Heart left ventricle (tissue), 16 donors: ENCODE data around the gene WNT7B. TPM values are rescaled to one million over a fixed set of nuclear protein-coding genes. Genes with fewer than 3 reads are reported as not detected.

Experiments used
- ATAC-seq, 4 donors: fragments of 200-7000 bp; cut with Tn5 transposase; one replicate each; pipeline ENCODE4 v1.9.1; 2020 to 2022; ENCODE audit warnings: moderate library complexity in 4 of 4, mild to moderate bottlenecking in 3 of 4, moderate number of reproducible peaks in 1 of 4
- DNase-seq, 5 donors: peaks; one replicate each; pipeline ENCODE4 v3.0.0-alpha.2; 2020
- H3K27ac ChIP-seq, 12 donors: fragments of 200-600 bp; sonication (generic) in 4 of 12; one replicate each; pipeline versions ENCODE4 v1.5.0 to v1.8.0; 2016 to 2022; ENCODE audit warnings: mild to moderate bottlenecking in 2 of 12
- H3K27me3 ChIP-seq, 9 donors: fragments of 200-600 bp; sonication (generic) in 2 of 9; one replicate each; pipeline versions ENCODE4 v1.5.1 to v1.8.0; 2016 to 2022; ENCODE audit warnings: mild to moderate bottlenecking in 3 of 9
- H3K36me3 ChIP-seq, 9 donors: fragments of 200-600 bp; sonication (generic) in 2 of 9; one replicate each; pipeline versions ENCODE4 v1.5.0 to v1.8.0; 2018 to 2022; ENCODE audit warnings: mild to moderate bottlenecking in 2 of 9
- H3K4me1 ChIP-seq, 12 donors: fragments of 200-600 bp; sonication (generic) in 4 of 12; one replicate each; pipeline versions ENCODE4 v1.5.0 to v1.8.0; 2016 to 2022; ENCODE audit warnings: mild to moderate bottlenecking in 3 of 12
- H3K4me3 ChIP-seq, 12 donors: fragments of 200-600 bp; sonication (generic) in 4 of 12; one replicate each; pipeline versions ENCODE4 v1.5.0 to v1.8.0; 2017 to 2022; ENCODE audit warnings: mild to moderate bottlenecking in 9 of 12, moderate library complexity in 4 of 12
- H3K9me3 ChIP-seq, 12 donors: fragments of 200-600 bp; sonication (generic) in 4 of 12; one replicate each; pipeline versions ENCODE4 v1.5.0 to v1.8.0; 2016 to 2022; ENCODE audit warnings: mild to moderate bottlenecking in 1 of 12
- CTCF ChIP-seq, 12 donors: fragments of 200-600 bp; sonication (generic) in 4 of 12; IDR thresholded peaks; one replicate each; pipeline versions ENCODE4 v1.5.0 to v1.8.0; 2018 to 2022; ENCODE audit warnings: antibody characterized with exemption in 12 of 12, mild to moderate bottlenecking in 5 of 12
- POLR2A ChIP-seq, 2 donors: fragments of 450-650 bp; IDR thresholded peaks; one replicate each; pipeline ENCODE4 v1.6.1; 2017; ENCODE audit warnings: antibody characterized with exemption in 2 of 2, mild to moderate bottlenecking in 2 of 2, moderate library complexity in 2 of 2
- WGBS, 4 donors: extraction: QIAGEN DNeasy Blood & Tissue Kit in 2 of 4; methylation state at CpG; one replicate each; pipeline versions ENCODE4 v1.1.5 to v1.1.7; 2013 to 2018; 5-methylcytosine and 5-hydroxymethylcytosine counted together
- intact Hi-C, 10 donors: fragments of 100-400 bp; cut with DNase I; formaldehyde crosslinking; loops; one replicate each; pipeline versions ENCODE4 v1.11.1 to v1.14.2; 2022
- polyA plus RNA-seq, 2 donors: library from polyadenylated mRNA; stranded (reverse); fragments of 200-250 nt; gene quantifications; one replicate each; pipeline ENCODE4 v1.2.3, GENCODE V29; 2013
- total RNA-seq, 9 donors: library from RNA; depleted of rRNA in 2 of 9; stranded (reverse); fragments of >200 nt in 2 of 9; fragmentation: NEBNext Ultra II Directional in 3 of 9; extraction: Animal tissue kit (Norgen Biotek cat#: 25700) in 3 of 9; gene quantifications; one replicate each; pipeline versions ENCODE4 v1.1.0 to v1.2.4, GENCODE V29; 2016 to 2023
- donor health status: ischemic (EF 13 %, LVEDD 7.1; RV severe dilation, severe dysfunction).
- donor health status: healthy with polysubstance abuse.
- donor health status: DM: no; HTN: yes; CAD: no.
- donor health status: DM: no; HTN: no; CAD: no.
- donor health status: ischemic (EF 25% LVEDD 6.9; RV normal size, moderate dysfunction).
- donor health status: ischemic (EF 25% LVEDD 5.7; RV mildly dilated, moderate dysfunction).
- donor health status: healthy.
- donor health status: DM: yes; HTN: yes; CAD: no.
- donor health status: ischemic (EF 35%, LVEDD 5.7; RV mildly dilated, moderate dysfunction).
- donor health status: nonischemic (EF 11% LVEDD 7.7; RV severe dilation, severe dysfunction).
- donor health status: DM: yes; HTN: yes; CAD: no.
- donor health status: PGD.
- donor health status: ischemic (EF 29% LVEDD 5.4; RV normal size, mild dysfunction).
- donor health status: nonischemic (EF 23%, LVEDD 6.1; RV moderate dilation, normal function).

Gene WNT7B
- total and polyA plus RNA-seq, 11 donors = 0.36 TPM; not detected in 10

DNA sequence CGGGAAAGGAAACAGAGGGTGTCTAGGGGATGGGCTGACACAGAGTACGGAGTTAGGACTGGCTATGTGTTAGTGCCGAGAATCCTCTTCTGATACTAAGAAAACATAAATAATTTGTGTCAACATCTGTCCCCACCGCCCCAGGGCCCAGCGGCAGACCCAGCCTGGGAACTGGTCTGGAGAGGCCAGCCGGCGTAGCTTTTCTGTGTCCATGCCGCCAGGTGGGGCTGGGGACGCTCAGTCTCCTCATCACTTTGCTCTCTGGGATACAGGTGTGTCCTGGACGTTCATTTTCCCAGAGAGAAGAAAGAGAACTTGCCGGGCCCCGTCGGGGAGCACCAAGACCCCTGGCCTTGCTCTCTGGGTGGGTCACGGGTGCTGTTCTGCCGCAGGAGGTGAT is 54.7 kb downstream of the WNT7B start:
- no peak for TF ChIP-seq CTCF (IDR thresholded peaks at IDR 0.05)
- no peak for TF ChIP-seq POLR2A (IDR thresholded peaks at IDR 0.05)
- no peaks in the 10 kb centered on the region for H3K9me3 ChIP-seq
- DNase-seq (no peak), ATAC-seq (no peak)
- no peak overlapping the region for H3K4me3 ChIP-seq
- 74 to 87% (median 81%) methylated on average over 10 to 15 of the region's 15 CpGs for WGBS, 4 donors
- no peaks in the 10 kb centered on the region for H3K36me3 ChIP-seq
- no peak overlapping the region for H3K27ac ChIP-seq
- peaks cover 0 to 4% (median 0%) of the 10 kb centered on the region in 9 donors for H3K27me3 ChIP-seq
- intact Hi-C loops = no loop called here
- H3K4me1 ChIP-seq = no peaks in the 10 kb centered on the region

DNA sequence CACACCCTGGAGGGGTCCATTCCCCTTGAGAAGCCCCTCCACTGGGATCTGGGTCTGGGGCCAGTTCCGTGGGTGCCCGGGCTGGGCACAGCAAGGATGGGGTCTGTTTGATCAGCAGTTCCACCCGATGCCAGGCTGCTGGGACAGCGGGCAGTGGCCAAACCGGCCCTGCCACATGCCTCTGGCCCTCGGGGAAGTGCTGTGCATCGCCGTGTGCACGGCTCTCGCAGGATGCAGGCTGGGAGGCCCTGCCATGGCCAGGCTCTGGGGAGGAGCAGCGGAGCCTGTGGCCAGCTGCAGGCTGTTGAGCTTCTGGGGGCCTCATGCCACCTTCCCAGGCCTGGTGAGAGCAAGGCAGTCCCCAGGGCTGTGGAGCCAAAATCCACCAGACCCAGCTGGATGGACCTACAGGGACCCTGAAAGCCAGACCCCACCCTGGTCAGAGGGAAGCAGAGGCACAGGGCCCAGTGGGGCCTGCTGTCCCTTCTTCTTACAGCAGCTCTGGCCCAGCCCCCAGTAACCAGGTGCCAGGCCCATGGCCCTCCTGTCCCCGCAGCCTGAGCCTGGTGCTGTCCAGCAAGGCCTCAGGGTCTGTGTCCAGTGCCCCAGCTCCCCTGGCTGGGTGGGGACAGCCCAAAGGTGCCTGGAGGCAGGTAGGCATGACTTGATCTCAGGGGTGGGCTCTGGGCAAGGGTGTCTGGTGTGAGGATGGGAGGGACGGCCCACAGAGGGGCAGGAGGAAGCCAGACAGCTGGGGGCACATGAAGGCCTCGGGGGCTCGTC is 57.3 kb downstream of the WNT7B start:
- no peak for DNase-seq
- H3K9me3 ChIP-seq = no peaks in the 10 kb centered on the region
- WGBS, 4 donors = 84 to 92% (median 88%) methylated on average over 5 to 15 of the region's 15 CpGs

DNA sequence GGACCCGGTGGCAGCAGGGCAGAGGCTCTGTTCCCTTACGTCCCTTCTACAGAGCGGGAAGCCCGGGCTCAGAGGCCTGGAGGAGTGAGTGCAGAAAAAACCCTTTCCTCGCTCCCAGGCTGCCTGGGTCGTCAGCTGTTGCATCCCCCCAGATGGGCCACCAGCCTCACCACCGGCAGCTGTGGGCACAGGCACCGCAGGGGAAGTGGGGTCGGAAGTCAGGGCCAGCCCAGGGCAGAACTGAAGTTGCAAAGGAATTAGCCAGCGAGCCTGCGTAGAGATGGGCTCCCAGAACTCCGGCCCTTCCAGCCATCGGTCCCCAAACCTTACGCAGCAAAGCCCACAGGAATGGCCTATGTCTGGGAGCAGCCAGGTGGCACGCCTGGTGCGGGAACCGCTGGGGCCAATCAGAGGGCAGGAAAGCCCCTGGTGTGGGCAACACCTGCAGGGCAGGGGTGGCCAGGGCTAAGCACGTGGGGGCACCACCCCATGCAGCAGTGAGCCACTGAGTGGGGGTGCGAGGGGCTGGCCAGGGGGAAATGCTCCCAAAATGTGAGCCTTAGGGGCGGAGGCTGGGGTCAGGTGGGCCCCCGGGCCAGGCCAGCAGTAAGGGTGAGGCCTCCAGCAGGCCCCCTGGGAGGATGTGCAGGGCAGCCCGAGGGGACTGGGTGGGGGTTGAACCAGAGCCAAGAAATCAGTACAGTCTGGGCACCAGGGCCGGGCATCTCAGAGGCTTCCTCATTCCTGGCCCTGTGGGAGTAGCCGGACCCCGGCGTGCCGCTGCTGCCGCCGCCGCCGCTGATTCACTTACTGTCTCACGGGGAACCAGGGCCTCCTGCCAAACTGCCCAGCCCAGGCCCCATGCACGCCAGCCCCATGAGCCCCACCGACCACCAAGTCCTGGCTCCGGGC is 58.2 kb downstream of the WNT7B start:
- Histone ChIP-seq H3K36me3 (no peaks in the 10 kb centered on the region), H3K9me3 (peaks cover 0 to 6% (median 0%) of the 10 kb centered on the region in 12 donors), H3K4me1 (no peaks in the 10 kb centered on the region), H3K27ac (no peak overlapping the region), H3K4me3 (no peak overlapping the region), H3K27me3 (peaks cover 0 to 4% (median 0%) of the 10 kb centered on the region in 9 donors)
- WGBS, 4 donors = 72 to 82% (median 77%) methylated on average over 27 to 35 of the region's 35 CpGs
- ATAC-seq (no peak), DNase-seq (no peak)
- TF ChIP-seq POLR2A (IDR thresholded peaks at IDR 0.05) (no peak), CTCF (IDR thresholded peaks at IDR 0.05) (no peak)
- intact Hi-C loops = no loop called here

More for the DNA sequence above, 57.3 kb downstream of the WNT7B start:
- TF ChIP-seq CTCF (IDR thresholded peaks at IDR 0.05) (no peak), POLR2A (IDR thresholded peaks at IDR 0.05) (no peak)
- Histone ChIP-seq H3K36me3 (no peaks in the 10 kb centered on the region), H3K27me3 (peaks cover 0 to 4% (median 0%) of the 10 kb centered on the region in 9 donors), H3K4me1 (no peaks in the 10 kb centered on the region), H3K27ac (no peak overlapping the region), H3K4me3 (no peak overlapping the region)
- intact Hi-C loops = no loop called here
- ATAC-seq = no peak
